Gastroesophageal sphincter (tissue), 4 donors: ENCODE data around the gene CTNNA2. TPM values are rescaled to one million over a fixed set of nuclear protein-coding genes. Genes with fewer than 3 reads are reported as not detected.

ENCODE experiments used
- ATAC-seq: fragments of 150-250 bp; one replicate; pipeline ENCODE4 v1.9.1; 2016; ENCODE audit warnings: mild to moderate bottlenecking, moderate library complexity
- H3K27ac ChIP-seq, 4 donors: fragments of 200-600 bp; sonication (generic) in 3 of 4; 1 replicate in 3 of 4; 2 replicates in 1 of 4; pipeline ENCODE4 v1.5.1; 2016 to 2019
- H3K27me3 ChIP-seq: fragments of 200-600 bp; sonication (generic); one replicate; pipeline ENCODE4 v1.5.1; 2019
- H3K36me3 ChIP-seq, 2 donors: fragments of 200-600 bp; sonication (generic); one replicate each; pipeline ENCODE4 v1.5.1; 2019; ENCODE audit warnings: control low read depth in 1 of 2
- H3K4me1 ChIP-seq, 3 donors: fragments of 200-600 bp; sonication (generic); 1 replicate in 2 of 3; 2 replicates in 1 of 3; pipeline ENCODE4 v1.5.1; 2016 to 2019; ENCODE audit warnings: control low read depth in 2 of 3
- H3K4me3 ChIP-seq, 2 donors: fragments of 200-600 bp; sonication (generic); one replicate each; pipeline ENCODE4 v1.5.1; 2019; ENCODE audit warnings: mild to moderate bottlenecking in 1 of 2, moderate library complexity in 1 of 2
- H3K9me3 ChIP-seq, 3 donors: fragments of 200-600 bp; sonication (generic); one replicate each; pipeline ENCODE4 v1.5.1; 2017 to 2019; ENCODE audit warnings: control low read depth in 2 of 3
- CTCF ChIP-seq, 4 experiments: fragments of 200-600 bp in 2 of 4; fragments of 450-650 bp in 2 of 4; sonication (generic) in 1 of 4; IDR thresholded peaks; one replicate each; pipeline ENCODE4 v1.5.1; 2017 to 2019; ENCODE audit warnings: antibody characterized with exemption in 4 of 4, mild to moderate bottlenecking in 2 of 4, moderate library complexity in 2 of 4
- EP300 ChIP-seq: sonication (generic); formaldehyde crosslinking; IDR thresholded peaks from one replicate; pipeline ENCODE4 v1.6.1; 2017; ENCODE audit warnings: antibody characterized with exemption, mild to moderate bottlenecking
- POLR2A ChIP-seq, 2 donors: fragments of 450-650 bp; IDR thresholded peaks; one replicate each; pipeline ENCODE4 v1.6.1; 2017; ENCODE audit warnings: antibody characterized with exemption in 2 of 2, mild to moderate bottlenecking in 2 of 2, moderate library complexity in 1 of 2
- POLR2AphosphoS5 ChIP-seq: sonication (generic); formaldehyde crosslinking; IDR thresholded peaks from one replicate; pipeline ENCODE4 v1.6.1; 2017; ENCODE audit warnings: antibody characterized with exemption
- WGBS, 2 donors: methylation state at CpG; one replicate each; pipeline ENCODE4 v1.1.5; 2018; ENCODE audit warnings: low coverage in 1 of 2; 5-methylcytosine and 5-hydroxymethylcytosine counted together
- total RNA-seq, 4 donors: library from RNA; depleted of rRNA; stranded (reverse); fragments of >200 nt; gene quantifications; one replicate each; pipeline ENCODE4 v1.1.0, GENCODE V29; 2016

CTNNA2 gene
- total RNA-seq, 4 donors from 2014 or later = 0.15 to 4.2 (median 0.68) TPM

- H3K4me1 ChIP-seq = no peaks in the 10 kb centered on the region
- TF ChIP-seq CTCF (IDR thresholded peaks at IDR 0.05) (no peak), POLR2A (IDR thresholded peaks at IDR 0.05) (no peak)
- no peak overlapping the region for H3K27ac ChIP-seq
- no peak overlapping the region for H3K4me3 ChIP-seq
- no peak for ATAC-seq
- H3K36me3 ChIP-seq = no peaks in the 10 kb centered on the region
- H3K27me3 ChIP-seq = no peaks in the 10 kb centered on the region
- no peaks in the 10 kb centered on the region for H3K9me3 ChIP-seq
- WGBS, 2 donors = 52 to 77% methylated on average over 3 to 4 of the region's 5 CpGs
These were observed 546.6 kb downstream of the CTNNA2 start for GRCh38 chr2:80059447-80059846.

DNA sequence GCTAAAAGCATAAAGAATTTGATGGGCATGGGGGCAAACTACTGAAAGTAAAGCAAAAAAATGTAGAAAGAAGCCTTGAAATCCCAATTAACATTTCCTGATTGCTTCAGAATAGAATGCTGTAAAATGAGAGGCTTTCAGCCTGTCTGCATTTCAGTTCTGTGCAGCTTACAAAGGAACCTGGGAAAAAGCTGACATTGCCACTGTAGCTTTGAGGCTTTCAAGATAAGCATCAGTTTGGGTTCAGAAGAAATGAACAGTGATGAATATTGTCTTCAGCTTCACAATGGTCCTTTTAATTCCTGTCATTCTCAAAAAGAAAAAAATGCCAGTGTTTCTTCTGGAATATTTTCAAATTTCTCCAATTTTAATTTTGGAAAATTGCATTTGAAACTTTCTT is 549.0 kb downstream of the CTNNA2 start:
- Histone ChIP-seq H3K4me1 (no peaks in the 10 kb centered on the region), H3K36me3 (no peaks in the 10 kb centered on the region), H3K4me3 (no peak overlapping the region), H3K27me3 (no peaks in the 10 kb centered on the region), H3K9me3 (no peaks in the 10 kb centered on the region), H3K27ac (no peak overlapping the region)
- TF ChIP-seq POLR2AphosphoS5 (no peak), EP300 (no peak), POLR2A (IDR thresholded peaks at IDR 0.05) (no peak), CTCF (IDR thresholded peaks at IDR 0.05) (no peak)
- no peak for ATAC-seq

DNA sequence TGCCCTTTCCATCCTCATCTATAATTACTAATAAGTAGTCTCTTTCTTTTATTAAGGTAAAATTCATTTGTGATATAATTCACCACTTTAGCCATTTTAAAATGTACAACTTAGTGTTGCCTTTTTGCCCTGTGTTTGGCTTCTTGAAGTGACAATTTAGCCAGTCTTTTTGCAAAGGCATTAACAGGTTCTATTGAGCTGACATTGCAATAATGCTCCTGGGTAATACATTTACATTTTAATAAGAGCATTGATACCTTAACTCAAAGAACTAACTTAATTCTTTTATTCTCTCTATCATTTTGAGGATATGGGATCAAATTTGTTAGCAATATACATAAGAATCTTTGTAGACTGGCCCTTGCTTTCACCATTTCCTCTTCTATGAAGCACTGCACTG is 549.4 kb downstream of the CTNNA2 start:
- Histone ChIP-seq H3K27me3 (no peaks in the 10 kb centered on the region), H3K4me1 (no peaks in the 10 kb centered on the region), H3K4me3 (no peak overlapping the region), H3K36me3 (no peaks in the 10 kb centered on the region), H3K9me3 (no peaks in the 10 kb centered on the region), H3K27ac (no peak overlapping the region)
- no peak for ATAC-seq
- TF ChIP-seq EP300 (no peak), CTCF (IDR thresholded peaks at IDR 0.05) (no peak), POLR2AphosphoS5 (no peak), POLR2A (IDR thresholded peaks at IDR 0.05) (no peak)

GRCh38 chr2:80068038-80068731 is 555.3 kb downstream of the CTNNA2 start:
- H3K27me3 ChIP-seq = no peaks in the 10 kb centered on the region
- no peaks in the 10 kb centered on the region for H3K9me3 ChIP-seq
- H3K4me3 ChIP-seq = no peak overlapping the region
- TF ChIP-seq EP300 (no peak), POLR2AphosphoS5 (no peak), POLR2A (IDR thresholded peaks at IDR 0.05) (no peak), CTCF (IDR thresholded peaks at IDR 0.05) (no peak)
- H3K27ac ChIP-seq = no peak overlapping the region
- H3K4me1 ChIP-seq = no peaks in the 10 kb centered on the region
- H3K36me3 ChIP-seq = no peaks in the 10 kb centered on the region
- ATAC-seq = no peak
- 71 to 73% methylated on average over 3 to 4 of the region's 4 CpGs for WGBS, 2 donors

DNA sequence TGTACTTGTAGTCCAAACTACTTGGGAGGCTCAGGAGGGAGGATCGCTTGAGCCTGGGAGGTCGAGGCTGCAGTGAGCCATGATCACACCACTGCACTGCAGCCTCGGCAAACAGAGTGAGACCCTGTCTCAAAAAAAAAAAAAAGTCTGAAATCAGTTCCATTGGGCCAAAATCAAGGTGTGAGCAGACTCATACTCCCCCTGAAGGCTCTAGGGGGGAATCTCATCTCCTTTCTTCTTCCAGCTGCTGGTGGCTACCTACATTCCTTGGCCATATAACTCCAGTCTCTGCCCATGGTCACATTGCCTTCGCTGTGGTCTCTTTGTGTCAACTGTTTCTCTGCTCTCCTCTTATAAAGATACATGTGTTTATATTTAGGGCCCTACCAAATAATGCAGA is 557.7 kb downstream of the CTNNA2 start:
- 68 to 76% methylated on average over 3 to 4 of the region's 4 CpGs for WGBS, 2 donors
- TF ChIP-seq POLR2A (IDR thresholded peaks at IDR 0.05) = no peak
- TF ChIP-seq CTCF (IDR thresholded peaks at IDR 0.05) = no peak
- no peak for TF ChIP-seq POLR2AphosphoS5
- no peak for TF ChIP-seq EP300

More for the DNA sequence above, 557.7 kb downstream of the CTNNA2 start:
- H3K9me3 ChIP-seq = no peaks in the 10 kb centered on the region
- H3K4me1 ChIP-seq = no peaks in the 10 kb centered on the region
- H3K4me3 ChIP-seq = no peak overlapping the region
- no peaks in the 10 kb centered on the region for H3K27me3 ChIP-seq
- H3K27ac ChIP-seq = no peak overlapping the region
- ATAC-seq = no peak
- H3K36me3 ChIP-seq = no peaks in the 10 kb centered on the region
